HG03521 (cell line): ENCODE data around the gene HRG.
"Not testable (repeated sequence)": the region's sequence is repeated elsewhere in the genome, so short reads cannot be mapped to it uniquely, and the experiment has no call there.

Experiments used
- ATAC-seq: cut with Tn5 transposase; IDR thresholded peaks from one replicate; pipeline ENCODE4 v1.9.1; 2021; ENCODE audit warnings: mild to moderate bottlenecking, moderate library complexity; ENCODE audit not compliant: unreplicated experiment

HRG gene

GRCh38 chr3:186678604-186679003 is 12.8 kb downstream of the HRG start:
- ATAC-seq: no peak

- no peak for ATAC-seq
Measured at GRCh38 chr3:186679151-186679550, 13.3 kb downstream of the HRG start.

- ATAC-seq: no peak
Measured at GRCh38 chr3:186680869-186681268, 15.1 kb downstream of the HRG start.

GRCh38 chr3:186682812-186683211 is 17.0 kb downstream of the HRG start:
- ATAC-seq: no peak

- ATAC-seq: no peak
Measured at GRCh38 chr3:186683979-186684378, 18.2 kb downstream of the HRG start.

GRCh38 chr3:186686475-186686874 is 20.7 kb downstream of the HRG start:
- not testable (repeated sequence) for ATAC-seq

- ATAC-seq: no peak
Measured at GRCh38 chr3:186687120-186687651, 21.4 kb downstream of the HRG start.

GRCh38 chr3:186690304-186690703 is 24.5 kb downstream of the HRG start:
- not testable (repeated sequence) for ATAC-seq

- ATAC-seq: no peak
Measured at GRCh38 chr3:186691676-186692075, 25.9 kb downstream of the HRG start.

- ATAC-seq: no peak
Measured at GRCh38 chr3:186693843-186694242, 28.0 kb downstream of the HRG start.

GRCh38 chr3:186694288-186695032 is 28.6 kb downstream of the HRG start:
- no peak for ATAC-seq

GRCh38 chr3:186696522-186696921 is 30.7 kb downstream of the HRG start:
- ATAC-seq: no peak

- no peak for ATAC-seq
Measured at GRCh38 chr3:186697510-186697909, 31.7 kb downstream of the HRG start.

- ATAC-seq: no peak
Measured at GRCh38 chr3:186700267-186700666, 34.5 kb downstream of the HRG start.

- ATAC-seq: not testable (repeated sequence)
Measured at GRCh38 chr3:186702451-186702850, 36.6 kb downstream of the HRG start.

- peak; percentile 62 for ATAC-seq
Measured at GRCh38 chr3:186705882-186706780, 40.3 kb downstream of the HRG start.

GRCh38 chr3:186708983-186709679 is 43.3 kb downstream of the HRG start:
- no peak for ATAC-seq

GRCh38 chr3:186710694-186711093 is 44.9 kb downstream of the HRG start:
- ATAC-seq: not testable (repeated sequence)

- ATAC-seq: no peak
Measured at GRCh38 chr3:186713499-186713898, 47.7 kb downstream of the HRG start.

- ATAC-seq: no peak
Measured at GRCh38 chr3:186717039-186717457, 51.2 kb downstream of the HRG start, which contains the start of gene KNG1. TSS of gene KNG1 (plus strand) at chr3:186717359. CDS start at chr3:186717543, 184 bp downstream.
